Pancreas (tissue), 10 donors: ENCODE data around the gene OR6C70. TPM values are rescaled to one million over a fixed set of nuclear protein-coding genes. Genes with fewer than 3 reads are reported as not detected.
"Not testable (repeated sequence)": the region's sequence is repeated elsewhere in the genome, so short reads cannot be mapped to it uniquely, and the experiment has no call there.

Experiments
- ATAC-seq, 4 donors: fragments of 200-7000 bp; cut with Tn5 transposase; one replicate each; pipeline versions ENCODE4 v1.8.0 to v1.9.1; 2020; ENCODE audit warnings: mild to moderate bottlenecking in 4 of 4, moderate library complexity in 4 of 4
- DNase-seq, 6 donors: peaks; one replicate each; pipeline ENCODE4 v3.0.0-alpha.2; 2020
- FAIRE-seq: peaks from 2 replicates; lab custom pipeline; 2012; peaks lifted over from hg19 to GRCh38; lab: Jason Lieb, UNC
- H3K27ac ChIP-seq, 4 donors: fragments of 200-600 bp; sonication (generic); 1 replicate in 3 of 4; 2 replicates in 1 of 4; pipeline versions ENCODE4 v1.5.0 to v1.8.0; 2020
- H3K27me3 ChIP-seq, 4 donors: fragments of 200-600 bp; one replicate each; pipeline ENCODE4 v1.8.0; 2021
- H3K36me3 ChIP-seq, 3 donors: fragments of 200-600 bp; sonication (generic) in 1 of 3; one replicate each; pipeline versions ENCODE4 v1.5.0 to v1.8.0; 2020 to 2021
- H3K4me1 ChIP-seq, 3 donors: fragments of 200-600 bp; one replicate each; pipeline ENCODE4 v1.8.0; 2021
- H3K4me3 ChIP-seq, 4 donors: fragments of 200-600 bp; sonication (generic) in 2 of 4; one replicate each; pipeline versions ENCODE4 v1.5.0 to v1.8.0; 2020 to 2021
- H3K9me3 ChIP-seq, 4 donors: fragments of 200-600 bp; one replicate each; pipeline ENCODE4 v1.8.0; 2021
- WGBS, 2 donors: extraction: QIAGEN DNeasy Blood & Tissue Kit; methylation state at CpG; one replicate each; pipeline ENCODE4 v1.1.7; 2013; 5-methylcytosine and 5-hydroxymethylcytosine counted together
- intact Hi-C, 3 donors: fragments of 100-400 bp; cut with DNase I; formaldehyde crosslinking; loops; one replicate each; pipeline versions ENCODE4 v1.11.1 to v1.14.2; 2022
- polyA plus RNA-seq, 2 donors: library from polyadenylated mRNA; stranded (reverse); fragments of 200-250 nt; gene quantifications; one replicate each; pipeline ENCODE4 v1.2.3, GENCODE V29; 2013
- total RNA-seq, 6 donors: library from RNA; stranded (reverse); fragmentation: NEBNext Ultra II Directional in 4 of 6; extraction: Animal tissue kit (Norgen Biotek cat#: 25700) in 4 of 6; gene quantifications; one replicate each; pipeline versions ENCODE4 v1.2.1 to v1.2.4, GENCODE V29; 2021 to 2023
- TF ChIP-seq, protein P1 (sequence below), 4 donors: fragments of 200-600 bp; sonication (generic) in 3 of 4; IDR thresholded peaks; one replicate each; pipeline versions ENCODE4 v1.5.0 to v1.8.0; 2021; ENCODE audit warnings: antibody characterized with exemption in 4 of 4
- donor health status: healthy with polysubstance abuse.
- donor health status: DM: no; HTN: no; CAD: no; lungs with moderate emphysema.
- donor health status: DM: no; HTN: no; CAD: no.
- donor health status: control.
- donor health status: control.
- donor health status: Bipolar disorder and iron deficiency.
- donor health status: DM: yes; HTN: yes; CAD: no.
- donor health status: DM: no; HTN: no; CAD: no.
- donor health status: DM: no; HTN: no; CAD: no.
- donor health status: DM: yes; HTN: yes; CAD: no.

The OR6C70 gene
- total and polyA plus RNA-seq, 8 donors: not detected

GRCh38 chr12:55469291-55469690, 647 bp downstream of the OR6C70 start:
- no peaks in the 10 kb centered on the region for H3K9me3 ChIP-seq
- TF ChIP-seq, protein P1, sequence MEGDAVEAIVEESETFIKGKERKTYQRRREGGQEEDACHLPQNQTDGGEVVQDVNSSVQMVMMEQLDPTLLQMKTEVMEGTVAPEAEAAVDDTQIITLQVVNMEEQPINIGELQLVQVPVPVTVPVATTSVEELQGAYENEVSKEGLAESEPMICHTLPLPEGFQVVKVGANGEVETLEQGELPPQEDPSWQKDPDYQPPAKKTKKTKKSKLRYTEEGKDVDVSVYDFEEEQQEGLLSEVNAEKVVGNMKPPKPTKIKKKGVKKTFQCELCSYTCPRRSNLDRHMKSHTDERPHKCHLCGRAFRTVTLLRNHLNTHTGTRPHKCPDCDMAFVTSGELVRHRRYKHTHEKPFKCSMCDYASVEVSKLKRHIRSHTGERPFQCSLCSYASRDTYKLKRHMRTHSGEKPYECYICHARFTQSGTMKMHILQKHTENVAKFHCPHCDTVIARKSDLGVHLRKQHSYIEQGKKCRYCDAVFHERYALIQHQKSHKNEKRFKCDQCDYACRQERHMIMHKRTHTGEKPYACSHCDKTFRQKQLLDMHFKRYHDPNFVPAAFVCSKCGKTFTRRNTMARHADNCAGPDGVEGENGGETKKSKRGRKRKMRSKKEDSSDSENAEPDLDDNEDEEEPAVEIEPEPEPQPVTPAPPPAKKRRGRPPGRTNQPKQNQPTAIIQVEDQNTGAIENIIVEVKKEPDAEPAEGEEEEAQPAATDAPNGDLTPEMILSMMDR (IDR thresholded peaks at IDR 0.05): no peak
- H3K4me3 ChIP-seq: no peak overlapping the region
- WGBS, 2 donors: 78% methylated on average over 2 of the region's 2 CpGs
- FAIRE-seq (no peak), DNase-seq (no peak), ATAC-seq (no peak)
- H3K36me3 ChIP-seq: no peaks in the 10 kb centered on the region
- no peaks in the 10 kb centered on the region for H3K4me1 ChIP-seq
- intact Hi-C loops: no loop called here
- H3K27ac ChIP-seq: no peak overlapping the region
- H3K27me3 ChIP-seq: no peaks in the 10 kb centered on the region

- no peaks in the 10 kb centered on the region for H3K36me3 ChIP-seq
- FAIRE-seq: no peak
- TF ChIP-seq, protein P1 (IDR thresholded peaks at IDR 0.05): no peak
- H3K4me1 ChIP-seq: no peaks in the 10 kb centered on the region
- H3K9me3 ChIP-seq: no peaks in the 10 kb centered on the region
- no peaks in the 10 kb centered on the region for H3K27me3 ChIP-seq
- 42% methylated on average over 2 of the region's 2 CpGs for WGBS, 2 donors
- no peak for ATAC-seq
- no peak overlapping the region for H3K4me3 ChIP-seq
- intact Hi-C loops: no loop called here
- DNase-seq: no peak
- no peak overlapping the region for H3K27ac ChIP-seq
Observed at GRCh38 chr12:55467836-55468235, 2.1 kb downstream of the OR6C70 start.

DNA sequence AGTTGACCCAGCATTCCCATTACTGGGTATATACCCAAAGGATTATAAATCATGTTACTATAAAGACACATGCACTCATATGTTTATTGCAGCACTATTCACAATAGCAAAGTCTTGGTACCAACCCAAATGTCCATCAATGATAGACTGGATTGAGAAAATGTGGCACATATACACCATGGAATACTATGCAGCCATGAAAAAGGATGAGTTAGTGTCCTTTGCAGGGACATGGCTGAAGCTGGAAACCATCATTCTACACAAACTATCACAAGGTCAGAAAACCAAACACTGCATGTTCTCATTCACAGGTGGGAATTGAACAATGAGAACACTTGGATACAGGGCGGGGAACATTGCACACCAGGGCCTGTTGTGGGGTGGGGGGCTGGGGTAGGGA, 5.0 kb downstream of the OR6C70 start:
- FAIRE-seq, H3K27me3 ChIP-seq, DNase-seq, ATAC-seq, H3K4me1 ChIP-seq, H3K27ac ChIP-seq, H3K36me3 ChIP-seq, H3K4me3 ChIP-seq, intact Hi-C loops, H3K9me3 ChIP-seq: not testable (repeated sequence)
- WGBS, 2 donors: 86 to 94% methylated on average over 1 of the region's 1 CpG

DNA sequence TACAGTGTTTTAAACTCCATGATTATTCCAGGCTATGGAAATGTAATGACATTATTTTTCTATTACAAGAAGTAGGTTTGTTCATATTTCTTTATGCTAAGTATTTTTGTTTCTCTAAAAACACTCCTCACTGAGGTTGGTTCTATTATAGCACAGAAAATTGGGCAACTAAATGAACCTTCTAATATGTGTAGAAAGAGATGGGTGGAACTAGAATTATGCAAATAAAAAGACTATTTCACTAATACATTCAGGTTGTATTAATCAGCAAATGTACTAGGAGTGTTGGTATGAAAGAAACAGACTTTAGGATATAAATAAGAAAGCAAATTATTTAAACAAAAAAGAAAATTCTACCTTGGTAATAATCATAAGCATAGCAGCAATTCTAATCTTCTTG, 21.1 kb downstream of the OR6C70 start:
- Histone ChIP-seq H3K27ac (no peak overlapping the region), H3K36me3 (no peaks in the 10 kb centered on the region), H3K4me3 (no peak overlapping the region), H3K27me3 (no peaks in the 10 kb centered on the region), H3K4me1 (no peaks in the 10 kb centered on the region), H3K9me3 (no peaks in the 10 kb centered on the region)
- TF ChIP-seq, protein P1 (IDR thresholded peaks at IDR 0.05): no peak
- ATAC-seq (no peak), DNase-seq (no peak), FAIRE-seq (no peak)
- intact Hi-C loops: loop anchor here in 1 of 3 donors (10.0 kb wide), 1 partner anchor 166 kb away; no protein-coding TSS in a partner anchor

- DNase-seq (no peak), ATAC-seq (peak in 2 of 4 donors; percentile 43 to 75), FAIRE-seq (no peak)
- intact Hi-C loops: loop anchor here in 1 of 3 donors (10.0 kb wide), 1 partner anchor 168 kb away; no protein-coding TSS in a partner anchor
- WGBS, 2 donors: 52 to 60% methylated on average over 5 of the region's 5 CpGs
- no peaks in the 10 kb centered on the region for H3K27me3 ChIP-seq
- TF ChIP-seq, protein P1 (IDR thresholded peaks at IDR 0.05): no peak
- no peaks in the 10 kb centered on the region for H3K36me3 ChIP-seq
- no peaks in the 10 kb centered on the region for H3K9me3 ChIP-seq
- no peak overlapping the region for H3K27ac ChIP-seq
- no peaks in the 10 kb centered on the region for H3K4me1 ChIP-seq
- no peak overlapping the region for H3K4me3 ChIP-seq
Observed at GRCh38 chr12:55446326-55446725, 23.6 kb downstream of the OR6C70 start.
